Measurements from ENCODE around the gene TVP23A.
A peak's percentile ranks its signal among the peaks of the same experiment; 100 is the strongest.

The TVP23A gene

GRCh38 chr16:10817963-10818941 is at the start of gene TVP23A:
TVP23A (minus strand) TSS chr16:10818794; CDS start chr16:10818493, 301 bp downstream.
- DNase-seq: no peak

- DNase-seq: no peak
Observed at GRCh38 chr16:10868104-10868595, 49.6 kb upstream of the TVP23A start.

- no peak for DNase-seq
Observed at GRCh38 chr16:10867199-10867598, 48.6 kb upstream of the TVP23A start.

- no peak for DNase-seq
Observed at GRCh38 chr16:10865991-10866966, 47.7 kb upstream of the TVP23A start.

- DNase-seq: peak; percentile 21
Observed at GRCh38 chr16:10862438-10862837, 43.8 kb upstream of the TVP23A start.

GRCh38 chr16:10859658-10860057 is 41.1 kb upstream of the TVP23A start:
- no peak for DNase-seq

- no peak for DNase-seq
Observed at GRCh38 chr16:10859020-10859419, 40.4 kb upstream of the TVP23A start.

GRCh38 chr16:10858203-10858602 is 39.6 kb upstream of the TVP23A start:
- DNase-seq: no peak

- DNase-seq: no peak
Observed at GRCh38 chr16:10856042-10856441, 37.4 kb upstream of the TVP23A start.

- no peak for DNase-seq
Observed at GRCh38 chr16:10852948-10853347, 34.4 kb upstream of the TVP23A start.

GRCh38 chr16:10852286-10852685 is 33.7 kb upstream of the TVP23A start:
- no peak for DNase-seq

- no peak for DNase-seq
Observed at GRCh38 chr16:10851512-10851911, 32.9 kb upstream of the TVP23A start.

GRCh38 chr16:10850478-10850850 is 31.9 kb upstream of the TVP23A start:
- no peak for DNase-seq

- DNase-seq: no peak
Observed at GRCh38 chr16:10849736-10850477, 31.3 kb upstream of the TVP23A start.

- no peak for DNase-seq
Observed at GRCh38 chr16:10847176-10847575, 28.6 kb upstream of the TVP23A start.

- DNase-seq: no peak
Observed at GRCh38 chr16:10846213-10846998, 27.8 kb upstream of the TVP23A start.

- no peak for DNase-seq
Observed at GRCh38 chr16:10840703-10841102, 22.1 kb upstream of the TVP23A start.

- DNase-seq: no peak
Observed at GRCh38 chr16:10839279-10839666, 20.7 kb upstream of the TVP23A start.

- no peak for DNase-seq
Observed at GRCh38 chr16:10838621-10839278, 20.2 kb upstream of the TVP23A start.

GRCh38 chr16:10836174-10836853 is 17.7 kb upstream of the TVP23A start:
- DNase-seq: no peak

Measured in CD4-positive, alpha-beta T cell treated with Interleukin-4 for 4 hours (primary cell).